Measurements from ENCODE around the gene ST13.

ST13 gene

DNA sequence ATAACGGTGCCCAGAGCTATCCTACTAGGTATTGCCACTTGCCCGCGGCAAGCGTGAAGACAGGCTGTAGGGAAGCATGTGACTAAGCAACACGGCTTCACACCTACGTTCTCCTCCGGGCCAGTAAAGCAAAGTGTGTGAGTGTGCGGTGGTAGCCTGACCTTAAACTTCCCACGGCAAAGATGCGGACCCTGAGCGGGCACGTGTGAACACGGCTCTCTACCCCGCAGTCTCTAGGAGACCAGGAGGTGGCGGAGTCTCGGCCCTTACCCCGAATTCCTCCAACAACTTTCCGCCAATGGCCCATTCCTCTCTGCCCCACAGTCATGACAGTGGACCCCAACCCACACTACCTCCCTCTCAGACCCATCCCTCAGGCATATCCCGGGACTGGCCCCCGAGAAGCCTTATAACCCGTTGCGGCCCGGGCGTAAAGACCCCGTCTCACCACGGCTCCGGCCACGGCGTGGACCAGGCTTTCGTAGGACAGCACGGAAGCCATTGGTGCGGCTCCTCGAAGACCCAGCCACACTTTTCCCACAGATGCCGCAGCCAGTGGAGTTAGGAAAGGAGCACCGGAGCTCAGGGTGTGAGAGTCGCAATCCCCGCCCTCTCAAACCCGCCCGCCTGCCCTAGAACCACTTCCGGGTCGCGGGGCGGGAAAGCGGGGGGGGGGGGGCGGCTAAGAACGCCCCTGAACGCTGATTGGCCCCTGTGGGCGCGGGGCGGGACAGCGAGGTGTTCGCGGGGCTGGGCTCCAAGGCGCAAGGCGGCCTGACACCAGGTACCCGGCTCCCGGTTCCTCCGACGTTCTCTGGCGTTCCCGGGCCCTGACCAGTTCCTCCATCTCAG lies 37.5 kb downstream of the ST13 start, which contains the start of gene SLC25A17 (continued):
- TF ChIP-seq, protein P1, sequence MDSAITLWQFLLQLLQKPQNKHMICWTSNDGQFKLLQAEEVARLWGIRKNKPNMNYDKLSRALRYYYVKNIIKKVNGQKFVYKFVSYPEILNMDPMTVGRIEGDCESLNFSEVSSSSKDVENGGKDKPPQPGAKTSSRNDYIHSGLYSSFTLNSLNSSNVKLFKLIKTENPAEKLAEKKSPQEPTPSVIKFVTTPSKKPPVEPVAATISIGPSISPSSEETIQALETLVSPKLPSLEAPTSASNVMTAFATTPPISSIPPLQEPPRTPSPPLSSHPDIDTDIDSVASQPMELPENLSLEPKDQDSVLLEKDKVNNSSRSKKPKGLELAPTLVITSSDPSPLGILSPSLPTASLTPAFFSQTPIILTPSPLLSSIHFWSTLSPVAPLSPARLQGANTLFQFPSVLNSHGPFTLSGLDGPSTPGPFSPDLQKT (IDR thresholded peaks at IDR 0.05; ENCODE audit: borderline replicate concordance, low read depth, low read length), result no peak
- TF ChIP-seq SCRT2 (tag by site-specific recombination; IDR thresholded peaks at IDR 0.05) (no peak), ZNF24 (tag by site-specific recombination; IDR thresholded peaks at IDR 0.05) (0 out of 2 replicates have a peak, but pooled peaks have one; percentile 61), ZNF529 (tag by site-specific recombination; IDR thresholded peaks at IDR 0.05; ENCODE audit: insufficient replicate concordance) (no peak), ZNF830 (tag by site-specific recombination; IDR thresholded peaks at IDR 0.05; ENCODE audit: low read depth) (no peak), ZNF626 (tag by site-specific recombination; IDR thresholded peaks at IDR 0.05) (no peak), ZNF658 (tag by site-specific recombination; IDR thresholded peaks at IDR 0.05) (peak; percentile 25; the same call in 1 of the 2 replicates), ZNF571 (tag by site-specific recombination; IDR thresholded peaks at IDR 0.05) (no peak), ZNF202 (tag by site-specific recombination; IDR thresholded peaks at IDR 0.05; ENCODE audit: borderline replicate concordance) (no peak), ZNF19 (tag by site-specific recombination; IDR thresholded peaks at IDR 0.05; ENCODE audit: low read depth) (no peak), IKZF3 (tag by site-specific recombination; IDR thresholded peaks at IDR 0.05) (no peak), KLF9 (tag by site-specific recombination; IDR thresholded peaks at IDR 0.05; ENCODE audit: low read depth) (0 out of 2 replicates have a peak, but pooled peaks have one; percentile 26), ZXDB (tag by site-specific recombination; IDR thresholded peaks at IDR 0.05) (peak; percentile 30; the same call in 1 of the 2 replicates), ZNF366 (tag by site-specific recombination; conservative IDR thresholded peaks at IDR 0.05) (no peak), ZNF302 (tag by site-specific recombination; IDR thresholded peaks at IDR 0.05; ENCODE audit: low read depth) (no peak)
- TF ChIP-seq, protein P2, sequence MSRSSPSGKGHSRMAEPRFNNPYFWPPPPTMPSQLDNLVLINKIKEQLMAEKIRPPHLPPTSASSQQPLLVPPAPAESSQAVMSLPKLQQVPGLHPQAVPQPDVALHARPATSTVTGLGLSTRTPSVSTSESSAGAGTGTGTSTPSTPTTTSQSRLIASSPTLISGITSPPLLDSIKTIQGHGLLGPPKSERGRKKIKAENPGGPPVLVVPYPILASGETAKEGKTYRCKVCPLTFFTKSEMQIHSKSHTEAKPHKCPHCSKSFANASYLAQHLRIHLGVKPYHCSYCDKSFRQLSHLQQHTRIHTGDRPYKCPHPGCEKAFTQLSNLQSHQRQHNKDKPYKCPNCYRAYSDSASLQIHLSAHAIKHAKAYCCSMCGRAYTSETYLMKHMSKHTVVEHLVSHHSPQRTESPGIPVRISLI (tag by site-specific recombination; IDR thresholded peaks at IDR 0.05), result peak; percentile 81; the same call in 1 of the 2 replicates
- TF ChIP-seq, protein P3, sequence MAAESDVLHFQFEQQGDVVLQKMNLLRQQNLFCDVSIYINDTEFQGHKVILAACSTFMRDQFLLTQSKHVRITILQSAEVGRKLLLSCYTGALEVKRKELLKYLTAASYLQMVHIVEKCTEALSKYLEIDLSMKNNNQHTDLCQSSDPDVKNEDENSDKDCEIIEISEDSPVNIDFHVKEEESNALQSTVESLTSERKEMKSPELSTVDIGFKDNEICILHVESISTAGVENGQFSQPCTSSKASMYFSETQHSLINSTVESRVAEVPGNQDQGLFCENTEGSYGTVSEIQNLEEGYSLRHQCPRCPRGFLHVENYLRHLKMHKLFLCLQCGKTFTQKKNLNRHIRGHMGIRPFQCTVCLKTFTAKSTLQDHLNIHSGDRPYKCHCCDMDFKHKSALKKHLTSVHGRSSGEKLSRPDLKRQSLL (tag by site-specific recombination; IDR thresholded peaks at IDR 0.05), result 0 out of 2 replicates have a peak, but pooled peaks have one; percentile 12
- TF ChIP-seq, protein P4, sequence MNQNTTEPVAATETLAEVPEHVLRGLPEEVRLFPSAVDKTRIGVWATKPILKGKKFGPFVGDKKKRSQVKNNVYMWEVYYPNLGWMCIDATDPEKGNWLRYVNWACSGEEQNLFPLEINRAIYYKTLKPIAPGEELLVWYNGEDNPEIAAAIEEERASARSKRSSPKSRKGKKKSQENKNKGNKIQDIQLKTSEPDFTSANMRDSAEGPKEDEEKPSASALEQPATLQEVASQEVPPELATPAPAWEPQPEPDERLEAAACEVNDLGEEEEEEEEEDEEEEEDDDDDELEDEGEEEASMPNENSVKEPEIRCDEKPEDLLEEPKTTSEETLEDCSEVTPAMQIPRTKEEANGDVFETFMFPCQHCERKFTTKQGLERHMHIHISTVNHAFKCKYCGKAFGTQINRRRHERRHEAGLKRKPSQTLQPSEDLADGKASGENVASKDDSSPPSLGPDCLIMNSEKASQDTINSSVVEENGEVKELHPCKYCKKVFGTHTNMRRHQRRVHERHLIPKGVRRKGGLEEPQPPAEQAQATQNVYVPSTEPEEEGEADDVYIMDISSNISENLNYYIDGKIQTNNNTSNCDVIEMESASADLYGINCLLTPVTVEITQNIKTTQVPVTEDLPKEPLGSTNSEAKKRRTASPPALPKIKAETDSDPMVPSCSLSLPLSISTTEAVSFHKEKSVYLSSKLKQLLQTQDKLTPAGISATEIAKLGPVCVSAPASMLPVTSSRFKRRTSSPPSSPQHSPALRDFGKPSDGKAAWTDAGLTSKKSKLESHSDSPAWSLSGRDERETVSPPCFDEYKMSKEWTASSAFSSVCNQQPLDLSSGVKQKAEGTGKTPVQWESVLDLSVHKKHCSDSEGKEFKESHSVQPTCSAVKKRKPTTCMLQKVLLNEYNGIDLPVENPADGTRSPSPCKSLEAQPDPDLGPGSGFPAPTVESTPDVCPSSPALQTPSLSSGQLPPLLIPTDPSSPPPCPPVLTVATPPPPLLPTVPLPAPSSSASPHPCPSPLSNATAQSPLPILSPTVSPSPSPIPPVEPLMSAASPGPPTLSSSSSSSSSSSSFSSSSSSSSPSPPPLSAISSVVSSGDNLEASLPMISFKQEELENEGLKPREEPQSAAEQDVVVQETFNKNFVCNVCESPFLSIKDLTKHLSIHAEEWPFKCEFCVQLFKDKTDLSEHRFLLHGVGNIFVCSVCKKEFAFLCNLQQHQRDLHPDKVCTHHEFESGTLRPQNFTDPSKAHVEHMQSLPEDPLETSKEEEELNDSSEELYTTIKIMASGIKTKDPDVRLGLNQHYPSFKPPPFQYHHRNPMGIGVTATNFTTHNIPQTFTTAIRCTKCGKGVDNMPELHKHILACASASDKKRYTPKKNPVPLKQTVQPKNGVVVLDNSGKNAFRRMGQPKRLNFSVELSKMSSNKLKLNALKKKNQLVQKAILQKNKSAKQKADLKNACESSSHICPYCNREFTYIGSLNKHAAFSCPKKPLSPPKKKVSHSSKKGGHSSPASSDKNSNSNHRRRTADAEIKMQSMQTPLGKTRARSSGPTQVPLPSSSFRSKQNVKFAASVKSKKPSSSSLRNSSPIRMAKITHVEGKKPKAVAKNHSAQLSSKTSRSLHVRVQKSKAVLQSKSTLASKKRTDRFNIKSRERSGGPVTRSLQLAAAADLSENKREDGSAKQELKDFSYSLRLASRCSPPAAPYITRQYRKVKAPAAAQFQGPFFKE (tag by site-specific recombination; IDR thresholded peaks at IDR 0.05; ENCODE audit: borderline replicate concordance), result no peak
- TF ChIP-seq, protein P5, sequence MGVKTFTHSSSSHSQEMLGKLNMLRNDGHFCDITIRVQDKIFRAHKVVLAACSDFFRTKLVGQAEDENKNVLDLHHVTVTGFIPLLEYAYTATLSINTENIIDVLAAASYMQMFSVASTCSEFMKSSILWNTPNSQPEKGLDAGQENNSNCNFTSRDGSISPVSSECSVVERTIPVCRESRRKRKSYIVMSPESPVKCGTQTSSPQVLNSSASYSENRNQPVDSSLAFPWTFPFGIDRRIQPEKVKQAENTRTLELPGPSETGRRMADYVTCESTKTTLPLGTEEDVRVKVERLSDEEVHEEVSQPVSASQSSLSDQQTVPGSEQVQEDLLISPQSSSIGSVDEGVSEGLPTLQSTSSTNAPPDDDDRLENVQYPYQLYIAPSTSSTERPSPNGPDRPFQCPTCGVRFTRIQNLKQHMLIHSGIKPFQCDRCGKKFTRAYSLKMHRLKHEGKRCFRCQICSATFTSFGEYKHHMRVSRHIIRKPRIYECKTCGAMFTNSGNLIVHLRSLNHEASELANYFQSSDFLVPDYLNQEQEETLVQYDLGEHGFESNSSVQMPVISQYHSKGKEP (tag by site-specific recombination; IDR thresholded peaks at IDR 0.05), result no peak
- TF ChIP-seq, protein P6, sequence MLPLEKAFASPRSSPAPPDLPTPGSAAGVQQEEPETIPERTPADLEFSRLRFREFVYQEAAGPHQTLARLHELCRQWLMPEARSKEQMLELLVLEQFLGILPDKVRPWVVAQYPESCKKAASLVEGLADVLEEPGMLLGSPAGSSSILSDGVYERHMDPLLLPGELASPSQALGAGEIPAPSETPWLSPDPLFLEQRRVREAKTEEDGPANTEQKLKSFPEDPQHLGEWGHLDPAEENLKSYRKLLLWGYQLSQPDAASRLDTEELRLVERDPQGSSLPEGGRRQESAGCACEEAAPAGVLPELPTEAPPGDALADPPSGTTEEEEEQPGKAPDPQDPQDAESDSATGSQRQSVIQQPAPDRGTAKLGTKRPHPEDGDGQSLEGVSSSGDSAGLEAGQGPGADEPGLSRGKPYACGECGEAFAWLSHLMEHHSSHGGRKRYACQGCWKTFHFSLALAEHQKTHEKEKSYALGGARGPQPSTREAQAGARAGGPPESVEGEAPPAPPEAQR (tag by site-specific recombination; IDR thresholded peaks at IDR 0.05), result no peak
- TF ChIP-seq, protein P7, sequence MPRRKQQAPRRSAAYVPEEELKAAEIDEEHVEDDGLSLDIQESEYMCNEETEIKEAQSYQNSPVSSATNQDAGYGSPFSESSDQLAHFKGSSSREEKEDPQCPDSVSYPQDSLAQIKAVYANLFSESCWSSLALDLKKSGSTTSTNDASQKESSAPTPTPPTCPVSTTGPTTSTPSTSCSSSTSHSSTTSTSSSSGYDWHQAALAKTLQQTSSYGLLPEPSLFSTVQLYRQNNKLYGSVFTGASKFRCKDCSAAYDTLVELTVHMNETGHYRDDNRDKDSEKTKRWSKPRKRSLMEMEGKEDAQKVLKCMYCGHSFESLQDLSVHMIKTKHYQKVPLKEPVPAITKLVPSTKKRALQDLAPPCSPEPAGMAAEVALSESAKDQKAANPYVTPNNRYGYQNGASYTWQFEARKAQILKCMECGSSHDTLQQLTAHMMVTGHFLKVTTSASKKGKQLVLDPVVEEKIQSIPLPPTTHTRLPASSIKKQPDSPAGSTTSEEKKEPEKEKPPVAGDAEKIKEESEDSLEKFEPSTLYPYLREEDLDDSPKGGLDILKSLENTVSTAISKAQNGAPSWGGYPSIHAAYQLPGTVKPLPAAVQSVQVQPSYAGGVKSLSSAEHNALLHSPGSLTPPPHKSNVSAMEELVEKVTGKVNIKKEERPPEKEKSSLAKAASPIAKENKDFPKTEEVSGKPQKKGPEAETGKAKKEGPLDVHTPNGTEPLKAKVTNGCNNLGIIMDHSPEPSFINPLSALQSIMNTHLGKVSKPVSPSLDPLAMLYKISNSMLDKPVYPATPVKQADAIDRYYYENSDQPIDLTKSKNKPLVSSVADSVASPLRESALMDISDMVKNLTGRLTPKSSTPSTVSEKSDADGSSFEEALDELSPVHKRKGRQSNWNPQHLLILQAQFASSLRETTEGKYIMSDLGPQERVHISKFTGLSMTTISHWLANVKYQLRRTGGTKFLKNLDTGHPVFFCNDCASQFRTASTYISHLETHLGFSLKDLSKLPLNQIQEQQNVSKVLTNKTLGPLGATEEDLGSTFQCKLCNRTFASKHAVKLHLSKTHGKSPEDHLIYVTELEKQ (tag by site-specific recombination; IDR thresholded peaks at IDR 0.05; ENCODE audit: borderline replicate concordance), result no peak

Measured in HEK293 (cell line).